Activated T-helper 9 cell treated with anti-CD3 and anti-CD28 coated beads, Interleukin-2, amount 50 U/mL, for 16 hours (primary cell): ENCODE data around the gene KRT6B.
"Not testable (repeated sequence)": the region's sequence is repeated elsewhere in the genome, so short reads cannot be mapped to it uniquely, and the experiment has no call there.

ENCODE experiments used
- DNase-seq: peaks from one replicate; pipeline ENCODE4 v3.0.0-alpha.2; 2020; ENCODE audit warnings: low read depth

Gene KRT6B

GRCh38 chr12:52411815-52412214, 40.1 kb downstream of the KRT6B start:
- DNase-seq, result no peak

- not testable (repeated sequence) for DNase-seq
These were observed 41.2 kb downstream of the KRT6B start for GRCh38 chr12:52410589-52411248.

GRCh38 chr12:52407918-52408317, 44.0 kb downstream of the KRT6B start:
- no peak for DNase-seq

GRCh38 chr12:52405922-52406385, 46.0 kb downstream of the KRT6B start, which contains the start of gene KRT82:
Gene KRT82 (minus strand): TSS chr12:52406335. CDS start chr12:52406277, 58 bp downstream.
- no peak for DNase-seq

- DNase-seq, result no peak
These were observed 47.0 kb downstream of the KRT6B start for GRCh38 chr12:52404951-52405350.

GRCh38 chr12:52403561-52403960, 48.4 kb downstream of the KRT6B start:
- no peak for DNase-seq

- no peak for DNase-seq
These were observed 48.9 kb downstream of the KRT6B start for GRCh38 chr12:52402873-52403540.

GRCh38 chr12:52402377-52402776, 49.6 kb downstream of the KRT6B start:
- no peak for DNase-seq

- no peak for DNase-seq
These were observed 50.0 kb downstream of the KRT6B start for GRCh38 chr12:52401926-52402325.

GRCh38 chr12:52401526-52401925, 50.4 kb downstream of the KRT6B start:
- no peak for DNase-seq

GRCh38 chr12:52400906-52401305, 51.0 kb downstream of the KRT6B start:
- DNase-seq, result no peak

GRCh38 chr12:52399756-52400155, 52.2 kb downstream of the KRT6B start:
- DNase-seq, result no peak

- DNase-seq, result no peak
These were observed 53.8 kb downstream of the KRT6B start for GRCh38 chr12:52398176-52398575.

- DNase-seq, result no peak
These were observed 55.3 kb downstream of the KRT6B start for GRCh38 chr12:52396656-52397055.
